Peyer's patch (tissue), 4 donors: Measurements from ENCODE around the gene SLC23A2. TPM values are rescaled to one million over a fixed set of nuclear protein-coding genes. Genes with fewer than 3 reads are reported as not detected.

ENCODE experiments used
- DNase-seq, 3 donors: peaks; one replicate each; pipeline ENCODE4 v3.0.0-alpha.2; 2017 to 2019
- H3K27ac ChIP-seq, 4 donors: fragments of 200-600 bp; sonication (generic); one replicate each; pipeline ENCODE4 v1.5.1; 2016 to 2019
- H3K27me3 ChIP-seq, 2 donors: fragments of 200-600 bp; sonication (generic); one replicate each; pipeline ENCODE4 v1.5.1; 2019
- H3K36me3 ChIP-seq, 3 donors: fragments of 200-600 bp; sonication (generic); one replicate each; pipeline ENCODE4 v1.5.1; 2016 to 2019
- H3K4me1 ChIP-seq, 4 donors: fragments of 200-600 bp; sonication (generic); one replicate each; pipeline ENCODE4 v1.5.1; 2016 to 2019
- H3K4me3 ChIP-seq, 4 donors: fragments of 200-600 bp; sonication (generic); 1 replicate in 3 of 4; 2 replicates in 1 of 4; pipeline ENCODE4 v1.5.1; 2016 to 2019; ENCODE audit warnings: mild to moderate bottlenecking in 1 of 4
- H3K9me3 ChIP-seq, 4 donors: fragments of 200-600 bp; sonication (generic); one replicate each; pipeline ENCODE4 v1.5.1; 2016 to 2019; ENCODE audit warnings: mild to moderate bottlenecking in 1 of 4
- CTCF ChIP-seq, 6 experiments: fragments of 450-650 bp in 4 of 6; fragments of 200-600 bp in 2 of 6; sonication (generic) in 1 of 6; IDR thresholded peaks; one replicate each; pipeline ENCODE4 v1.5.1; 2017 to 2019; ENCODE audit warnings: antibody characterized with exemption in 6 of 6, mild to moderate bottlenecking in 3 of 6, moderate library complexity in 1 of 6
- POLR2A ChIP-seq, 2 donors: fragments of 450-650 bp; IDR thresholded peaks; one replicate each; pipeline ENCODE4 v1.5.1; 2017; ENCODE audit warnings: antibody characterized with exemption in 2 of 2, mild to moderate bottlenecking in 2 of 2, moderate library complexity in 2 of 2
- total RNA-seq, 4 donors: library from RNA; depleted of rRNA; stranded (reverse); fragments of >200 nt; gene quantifications; one replicate each; pipeline ENCODE4 v1.1.0, GENCODE V29; 2016

Gene SLC23A2
- total RNA-seq, 4 donors from 2014 or later, result 4.2 to 18.2 (median 11.0) TPM

- Histone ChIP-seq H3K36me3 (peaks cover 0 to 47% (median 0%) of the 10 kb centered on the region in 3 donors), H3K9me3 (no peaks in the 10 kb centered on the region), H3K4me1 (no peaks in the 10 kb centered on the region), H3K27me3 (no peaks in the 10 kb centered on the region), H3K4me3 (no peak overlapping the region), H3K27ac (no peak overlapping the region)
- no peak for DNase-seq
- TF ChIP-seq CTCF (IDR thresholded peaks at IDR 0.05) (no peak), POLR2A (IDR thresholded peaks at IDR 0.05) (no peak)
Observed at GRCh38 chr20:4856022-4856755, 145.1 kb downstream of the SLC23A2 start.

GRCh38 chr20:4855555-4855954 lies 145.8 kb downstream of the SLC23A2 start:
- H3K4me1 ChIP-seq, result no peaks in the 10 kb centered on the region
- no peak overlapping the region for H3K4me3 ChIP-seq
- H3K27ac ChIP-seq, result no peak overlapping the region
- TF ChIP-seq CTCF (IDR thresholded peaks at IDR 0.05) (no peak), POLR2A (IDR thresholded peaks at IDR 0.05) (no peak)
- no peaks in the 10 kb centered on the region for H3K9me3 ChIP-seq
- no peaks in the 10 kb centered on the region for H3K27me3 ChIP-seq
- H3K36me3 ChIP-seq, result peaks cover 0 to 41% (median 0%) of the 10 kb centered on the region in 3 donors
- DNase-seq, result no peak

- TF ChIP-seq POLR2A (IDR thresholded peaks at IDR 0.05), result no peak
- no peak for TF ChIP-seq CTCF (IDR thresholded peaks at IDR 0.05)
- peaks cover 0 to 36% (median 0%) of the 10 kb centered on the region in 3 donors for H3K36me3 ChIP-seq
- H3K4me1 ChIP-seq, result no peaks in the 10 kb centered on the region
- DNase-seq, result no peak
- H3K4me3 ChIP-seq, result no peak overlapping the region
- H3K27me3 ChIP-seq, result no peaks in the 10 kb centered on the region
- H3K9me3 ChIP-seq, result no peaks in the 10 kb centered on the region
- no peak overlapping the region for H3K27ac ChIP-seq
Observed at GRCh38 chr20:4855097-4855496, 146.2 kb downstream of the SLC23A2 start.

GRCh38 chr20:4854561-4854901 lies 146.8 kb downstream of the SLC23A2 start:
- Histone ChIP-seq H3K4me3 (no peak overlapping the region), H3K27ac (no peak overlapping the region), H3K9me3 (no peaks in the 10 kb centered on the region), H3K4me1 (no peaks in the 10 kb centered on the region), H3K27me3 (no peaks in the 10 kb centered on the region), H3K36me3 (peaks cover 0 to 33% (median 0%) of the 10 kb centered on the region in 3 donors)
- no peak for DNase-seq
- TF ChIP-seq POLR2A (IDR thresholded peaks at IDR 0.05) (no peak), CTCF (IDR thresholded peaks at IDR 0.05) (no peak)

DNA sequence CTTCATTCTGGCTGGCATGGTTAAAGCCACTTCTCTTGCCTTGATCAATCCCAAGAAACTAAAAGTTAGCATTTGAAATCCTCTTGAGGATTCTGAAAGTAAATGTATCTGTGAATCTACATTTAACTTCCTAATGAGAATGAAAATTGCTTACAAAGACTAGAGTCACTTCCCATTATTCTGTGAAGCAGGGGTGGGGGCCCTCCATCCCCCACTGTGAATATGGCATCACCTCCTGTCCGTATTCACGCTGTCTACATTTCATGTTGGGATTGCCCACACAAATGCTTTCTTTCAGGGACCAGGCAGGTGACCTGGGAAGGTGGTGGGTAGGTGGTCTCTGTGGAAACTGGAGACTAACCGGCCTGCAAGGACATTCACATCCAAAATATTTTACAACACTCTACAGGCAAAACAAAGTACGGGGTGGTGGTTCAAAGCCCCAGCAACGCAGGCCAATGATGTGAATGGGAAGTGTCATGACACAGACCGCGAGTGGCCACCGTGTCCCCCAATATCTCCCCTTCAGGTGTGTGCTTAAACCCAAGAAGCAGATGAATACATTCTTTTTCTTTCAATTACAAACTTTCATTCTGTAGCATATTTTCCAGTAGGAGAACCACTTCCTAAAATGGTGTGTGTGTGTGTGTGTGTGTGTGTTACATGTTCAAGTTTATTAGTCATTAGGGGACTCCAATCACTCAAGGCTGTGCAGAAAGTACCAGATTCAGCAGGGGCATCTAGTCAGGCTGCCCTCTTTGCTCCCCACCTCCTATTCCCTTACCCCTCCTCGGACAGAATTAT lies 147.4 kb downstream of the SLC23A2 start:
- H3K9me3 ChIP-seq, result no peaks in the 10 kb centered on the region
- no peaks in the 10 kb centered on the region for H3K4me1 ChIP-seq
- TF ChIP-seq POLR2A (IDR thresholded peaks at IDR 0.05) (no peak), CTCF (IDR thresholded peaks at IDR 0.05) (no peak)
- no peaks in the 10 kb centered on the region for H3K27me3 ChIP-seq
- no peak overlapping the region for H3K27ac ChIP-seq
- peaks cover 0 to 33% (median 0%) of the 10 kb centered on the region in 3 donors for H3K36me3 ChIP-seq
- no peak for DNase-seq
- H3K4me3 ChIP-seq, result no peak overlapping the region
